Stimulated activated naive CD8-positive, alpha-beta T cell treated with anti-CD3 and anti-CD28 coated beads, Interleukin-15, amount 100 ng/mL, for 72 hours (primary cell): ENCODE measurements around the gene TMEM176A.

ENCODE experiments used
- ATAC-seq: fragments of 150-1000 bp; cut with Tn5 transposase; 2 replicates; pipeline ENCODE4 v1.10.0; 2021; ENCODE audit warnings: mild to moderate bottlenecking, moderate library complexity
- DNase-seq, 2 donors: peaks; one replicate each; pipeline ENCODE4 v3.0.0; 2021 to 2022
- H3K27ac Mint-ChIP-seq, 2 donors: one replicate each; pipeline ENCODE4 v1.8.0; 2022; ENCODE audit warnings: mild to moderate bottlenecking in 2 of 2, mixed read lengths in 2 of 2, moderate library complexity in 2 of 2
- H3K27me3 Mint-ChIP-seq: one replicate; pipeline ENCODE4 v1.8.0; 2022; ENCODE audit warnings: mixed read lengths
- H3K4me1 Mint-ChIP-seq: one replicate; pipeline ENCODE4 v1.8.0; 2022; ENCODE audit warnings: mild to moderate bottlenecking, mixed read lengths
- H3K4me3 Mint-ChIP-seq, 2 donors: one replicate each; pipeline ENCODE4 v1.8.0; 2022; ENCODE audit warnings: mild to moderate bottlenecking in 2 of 2, mixed read lengths in 2 of 2, moderate library complexity in 1 of 2
- H3K9me3 Mint-ChIP-seq, 2 donors: one replicate each; pipeline ENCODE4 v1.8.0; 2022; ENCODE audit warnings: mixed read lengths in 2 of 2

TMEM176A gene

GRCh38 chr7:150780292-150780691 lies 20.3 kb upstream of the TMEM176A start:
- Mint-ChIP-seq H3K27ac (no peak overlapping the region), H3K9me3 (no peaks in the 10 kb centered on the region), H3K4me1 (peaks cover 8% of the 10 kb centered on the region), H3K4me3 (no peak overlapping the region), H3K27me3 (no peaks in the 10 kb centered on the region)
- ATAC-seq = no peak
- DNase-seq = no peak

- Mint-ChIP-seq H3K27me3 (no peaks in the 10 kb centered on the region), H3K4me3 (no peak overlapping the region), H3K27ac (no peak overlapping the region), H3K9me3 (no peaks in the 10 kb centered on the region), H3K4me1 (peaks cover 16% of the 10 kb centered on the region)
- DNase-seq (no peak), ATAC-seq (no peak)
Measured at GRCh38 chr7:150781103-150781502, 19.5 kb upstream of the TMEM176A start.

GRCh38 chr7:150781961-150782360 lies 18.6 kb upstream of the TMEM176A start:
- Mint-ChIP-seq H3K4me1 (peaks cover 18% of the 10 kb centered on the region), H3K27ac (no peak overlapping the region), H3K9me3 (no peaks in the 10 kb centered on the region), H3K4me3 (no peak overlapping the region), H3K27me3 (no peaks in the 10 kb centered on the region)
- ATAC-seq = no peak
- no peak for DNase-seq

- H3K9me3 Mint-ChIP-seq = no peaks in the 10 kb centered on the region
- peaks cover 11% of the 10 kb centered on the region for H3K27me3 Mint-ChIP-seq
- ATAC-seq (no peak), DNase-seq (no peak)
- H3K4me3 Mint-ChIP-seq = no peak overlapping the region
- peaks cover 23% of the 10 kb centered on the region for H3K4me1 Mint-ChIP-seq
- H3K27ac Mint-ChIP-seq = no peak overlapping the region
Measured at GRCh38 chr7:150784120-150784736, 16.3 kb upstream of the TMEM176A start.

- DNase-seq (no peak), ATAC-seq (no peak)
- H3K4me3 Mint-ChIP-seq = no peak overlapping the region
- H3K4me1 Mint-ChIP-seq = peaks cover 23% of the 10 kb centered on the region
- H3K9me3 Mint-ChIP-seq = no peaks in the 10 kb centered on the region
- H3K27ac Mint-ChIP-seq = no peak overlapping the region
- peaks cover 11% of the 10 kb centered on the region for H3K27me3 Mint-ChIP-seq
Measured at GRCh38 chr7:150784954-150785353, 15.6 kb upstream of the TMEM176A start.

- no peak overlapping the region for H3K4me3 Mint-ChIP-seq
Measured at GRCh38 chr7:150787321-150788281, 13.0 kb upstream of the TMEM176A start.

GRCh38 chr7:150788474-150789269 lies 11.9 kb upstream of the TMEM176A start:
- ATAC-seq = no peak
- H3K4me3 Mint-ChIP-seq = no peak overlapping the region
- H3K27ac Mint-ChIP-seq = no peak overlapping the region
- H3K27me3 Mint-ChIP-seq = peaks cover 11% of the 10 kb centered on the region
- no peaks in the 10 kb centered on the region for H3K9me3 Mint-ChIP-seq
- H3K4me1 Mint-ChIP-seq = peaks cover 23% of the 10 kb centered on the region
- DNase-seq = no peak

More at GRCh38 chr7:150787321-150788281, 13.0 kb upstream of the TMEM176A start:
- Mint-ChIP-seq H3K4me1 (peaks cover 23% of the 10 kb centered on the region), H3K27ac (peak overlapping the region in 1 of 2 donors; percentile 60), H3K9me3 (no peaks in the 10 kb centered on the region), H3K27me3 (peaks cover 11% of the 10 kb centered on the region)
- ATAC-seq (no peak), DNase-seq (no peak)

GRCh38 chr7:150790416-150791075 lies 10.0 kb upstream of the TMEM176A start:
- ATAC-seq (no peak), DNase-seq (no peak)
- H3K4me3 Mint-ChIP-seq = no peak overlapping the region
- H3K9me3 Mint-ChIP-seq = no peaks in the 10 kb centered on the region
- H3K27ac Mint-ChIP-seq = no peak overlapping the region
- peaks cover 18% of the 10 kb centered on the region for H3K4me1 Mint-ChIP-seq
- H3K27me3 Mint-ChIP-seq = peaks cover 11% of the 10 kb centered on the region

- DNase-seq = no peak
- Mint-ChIP-seq H3K27ac (no peak overlapping the region), H3K27me3 (peaks cover 15% of the 10 kb centered on the region), H3K4me3 (no peak overlapping the region), H3K4me1 (peaks cover 10% of the 10 kb centered on the region), H3K9me3 (no peaks in the 10 kb centered on the region)
- ATAC-seq = no peak
Measured at GRCh38 chr7:150791304-150791703, 9.3 kb upstream of the TMEM176A start.

GRCh38 chr7:150791746-150792452 lies 8.7 kb upstream of the TMEM176A start:
- H3K27ac Mint-ChIP-seq = no peak overlapping the region
- no peak overlapping the region for H3K4me3 Mint-ChIP-seq
- peaks cover 10% of the 10 kb centered on the region for H3K4me1 Mint-ChIP-seq
- peaks cover 20% of the 10 kb centered on the region for H3K27me3 Mint-ChIP-seq
- H3K9me3 Mint-ChIP-seq = no peaks in the 10 kb centered on the region
- ATAC-seq (no peak), DNase-seq (no peak)

GRCh38 chr7:150793569-150794238 lies 6.9 kb upstream of the TMEM176A start:
- no peak for DNase-seq
- H3K27me3 Mint-ChIP-seq = peaks cover 22% of the 10 kb centered on the region
- no peaks in the 10 kb centered on the region for H3K9me3 Mint-ChIP-seq
- no peak overlapping the region for H3K27ac Mint-ChIP-seq
- no peak overlapping the region for H3K4me3 Mint-ChIP-seq
- no peak for ATAC-seq
- H3K4me1 Mint-ChIP-seq = no peaks in the 10 kb centered on the region

GRCh38 chr7:150797661-150798060 lies 2.9 kb upstream of the TMEM176A start:
- ATAC-seq = no peak
- no peak overlapping the region for H3K4me3 Mint-ChIP-seq
- H3K27me3 Mint-ChIP-seq = peaks cover 61% of the 10 kb centered on the region
- no peaks in the 10 kb centered on the region for H3K9me3 Mint-ChIP-seq
- H3K27ac Mint-ChIP-seq = no peak overlapping the region
- DNase-seq = no peak
- H3K4me1 Mint-ChIP-seq = peaks cover 11% of the 10 kb centered on the region

- H3K27me3 Mint-ChIP-seq = peaks cover 70% of the 10 kb centered on the region
Measured at GRCh38 chr7:150799156-150799555, 1.4 kb upstream of the TMEM176A start.

More at GRCh38 chr7:150799156-150799555, 1.4 kb upstream of the TMEM176A start:
- no peak for ATAC-seq
- peaks cover 11% of the 10 kb centered on the region for H3K4me1 Mint-ChIP-seq
- no peak overlapping the region for H3K27ac Mint-ChIP-seq
- H3K4me3 Mint-ChIP-seq = no peak overlapping the region
- no peak for DNase-seq
- no peaks in the 10 kb centered on the region for H3K9me3 Mint-ChIP-seq
